ENCODE measurements around the gene ARL6IP1.
"Not testable (repeated sequence)": the region's sequence is repeated elsewhere in the genome, so short reads cannot be mapped to it uniquely, and the experiment has no call there.

DNA sequence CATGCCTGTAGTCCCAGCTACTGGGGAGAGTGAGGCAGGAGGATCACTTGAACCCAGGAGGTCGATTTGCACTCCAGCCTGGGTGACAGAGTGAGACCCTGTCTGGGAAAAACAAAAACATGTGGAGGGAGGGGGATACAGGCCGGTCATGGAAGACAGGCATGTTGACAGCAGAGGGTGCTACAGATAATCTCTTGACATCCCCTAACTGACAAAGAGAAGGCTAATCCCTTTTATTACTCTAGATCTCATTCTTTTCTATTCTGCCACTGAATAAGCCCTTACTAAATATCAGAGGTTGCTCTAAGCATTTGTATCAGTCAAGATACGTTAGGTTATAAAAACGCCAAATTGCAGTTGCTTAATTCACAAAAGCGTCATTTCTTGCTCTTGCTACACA is 25.0 kb downstream of the ARL6IP1 start:
- TF ChIP-seq, protein P1, sequence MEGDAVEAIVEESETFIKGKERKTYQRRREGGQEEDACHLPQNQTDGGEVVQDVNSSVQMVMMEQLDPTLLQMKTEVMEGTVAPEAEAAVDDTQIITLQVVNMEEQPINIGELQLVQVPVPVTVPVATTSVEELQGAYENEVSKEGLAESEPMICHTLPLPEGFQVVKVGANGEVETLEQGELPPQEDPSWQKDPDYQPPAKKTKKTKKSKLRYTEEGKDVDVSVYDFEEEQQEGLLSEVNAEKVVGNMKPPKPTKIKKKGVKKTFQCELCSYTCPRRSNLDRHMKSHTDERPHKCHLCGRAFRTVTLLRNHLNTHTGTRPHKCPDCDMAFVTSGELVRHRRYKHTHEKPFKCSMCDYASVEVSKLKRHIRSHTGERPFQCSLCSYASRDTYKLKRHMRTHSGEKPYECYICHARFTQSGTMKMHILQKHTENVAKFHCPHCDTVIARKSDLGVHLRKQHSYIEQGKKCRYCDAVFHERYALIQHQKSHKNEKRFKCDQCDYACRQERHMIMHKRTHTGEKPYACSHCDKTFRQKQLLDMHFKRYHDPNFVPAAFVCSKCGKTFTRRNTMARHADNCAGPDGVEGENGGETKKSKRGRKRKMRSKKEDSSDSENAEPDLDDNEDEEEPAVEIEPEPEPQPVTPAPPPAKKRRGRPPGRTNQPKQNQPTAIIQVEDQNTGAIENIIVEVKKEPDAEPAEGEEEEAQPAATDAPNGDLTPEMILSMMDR (IDR thresholded peaks at IDR 0.05): not testable (repeated sequence)
- TF ChIP-seq POLR2A (IDR thresholded peaks at IDR 0.05): not testable (repeated sequence)

Measured in upper lobe of left lung (tissue), 4 donors.